D721Med (cell line): Measurements from ENCODE around the gene ARFGAP1.

Source experiments
- DNase-seq: peaks from one replicate; pipeline ENCODE4 v3.0.0; 2011; ENCODE audit warnings: low spot score; ENCODE audit not compliant: insufficient read length
- FAIRE-seq: peaks from 2 replicates; lab custom pipeline; 2011; peaks lifted over from hg19 to GRCh38; lab: Jason Lieb, UNC
- CTCF ChIP-seq: IDR thresholded peaks from 2 replicates; pipeline ENCODE4 v1.5.1; 2012; ENCODE audit warnings: mild to moderate bottlenecking, control low read depth; ENCODE audit not compliant: insufficient read depth; ENCODE audit errors: missing control alignments

ARFGAP1 gene

GRCh38 chr20:63327231-63327745 lies 54.7 kb downstream of the ARFGAP1 start:
- no peak for FAIRE-seq

GRCh38 chr20:63328026-63328700 lies 55.5 kb downstream of the ARFGAP1 start:
- FAIRE-seq: no peak
- DNase-seq: no peak
- TF ChIP-seq CTCF: no peak

More at GRCh38 chr20:63327231-63327745, 54.7 kb downstream of the ARFGAP1 start:
- DNase-seq: no peak
- no peak for TF ChIP-seq CTCF

- no peak for TF ChIP-seq CTCF
- DNase-seq (no peak), FAIRE-seq (no peak)
These were observed 56.2 kb downstream of the ARFGAP1 start for GRCh38 chr20:63328718-63329275.

GRCh38 chr20:63329331-63330083 lies 56.9 kb downstream of the ARFGAP1 start:
- DNase-seq (no peak), FAIRE-seq (no peak)
- TF ChIP-seq CTCF: no peak

- no peak for DNase-seq
These were observed 57.6 kb downstream of the ARFGAP1 start for GRCh38 chr20:63330084-63330760.

GRCh38 chr20:63330940-63331339 lies 58.3 kb downstream of the ARFGAP1 start:
- DNase-seq: no peak
- TF ChIP-seq CTCF: no peak
- FAIRE-seq: no peak

More at GRCh38 chr20:63330084-63330760, 57.6 kb downstream of the ARFGAP1 start:
- TF ChIP-seq CTCF: no peak
- FAIRE-seq: no peak
